Endothelial cell of umbilical vein (primary cell): Measurements from ENCODE around the gene PTGES. TPM values are rescaled to one million over a fixed set of nuclear protein-coding genes. Genes with fewer than 3 reads are reported as not detected.

Source experiments
- BruUV-seq: library from RNA; stranded (reverse); fragments of 400-500 nt; replicated peaks from 2 replicates; lab custom pipeline; 2021; lab: Mats Ljungman, UMichigan
- CTCF ChIA-PET: fragments of 300-600, 350-600 bp; sonication (Branson Sonifier 250); formaldehyde crosslinking; loops from one replicate; lab custom pipeline; 2021; ENCODE audit warnings: antibody characterized with exemption, inconsistent platforms; lab: Charles Lee
- POLR2A ChIA-PET: fragments of 300-600, 350-600 bp; sonication (Branson Sonifier 250); formaldehyde crosslinking; loops from one replicate; lab custom pipeline; 2021; ENCODE audit warnings: antibody characterized with exemption, inconsistent platforms; lab: Charles Lee
- DNase-seq: peaks from one replicate; pipeline ENCODE4 v3.0.0-alpha.2; 2011; ENCODE audit warnings: low read depth, low spot score
- FAIRE-seq: peaks from 2 replicates; lab custom pipeline; 2011; peaks lifted over from hg19 to GRCh38; lab: Jason Lieb, UNC
- H2AFZ ChIP-seq: 2 replicates; pipeline ENCODE4 v1.6.0; 2012; ENCODE audit warnings: low read depth, low read length, control low read depth, inconsistent platforms
- H3K27ac ChIP-seq: 2 replicates; pipeline ENCODE4 v1.5.1; 2011; ENCODE audit warnings: low read depth, mild to moderate bottlenecking, control low read depth, low read length, moderate library complexity; ENCODE audit not compliant: insufficient read depth
- H3K27me3 ChIP-seq, 2 experiments: 2 replicates each; pipeline versions ENCODE4 v1.6.0 to v1.6.1; 2011; ENCODE audit warnings: low read length in 2 of 2, mixed read lengths in 1 of 2; ENCODE audit not compliant: control insufficient read depth in 2 of 2, insufficient read depth in 2 of 2
- H3K36me3 ChIP-seq, 2 experiments: 2 replicates in 1 of 2; 3 replicates in 1 of 2; pipeline ENCODE4 v1.5.1; 2011; ENCODE audit warnings: low read length in 2 of 2, mild to moderate bottlenecking in 1 of 2, moderate library complexity in 1 of 2; ENCODE audit not compliant: control insufficient read depth in 2 of 2, insufficient read depth in 2 of 2; ENCODE audit errors: extremely low read depth in 1 of 2
- H3K4me1 ChIP-seq: 3 replicates; pipeline ENCODE4 v1.5.1; 2011; ENCODE audit warnings: mild to moderate bottlenecking, low read length; ENCODE audit not compliant: control insufficient read depth, insufficient read depth; ENCODE audit errors: extremely low read depth
- H3K4me2 ChIP-seq: 2 replicates; pipeline ENCODE4 v1.6.1; 2011; ENCODE audit warnings: low read length, control low read depth, mixed read lengths; ENCODE audit not compliant: insufficient read depth
- H3K4me3 ChIP-seq, 3 experiments: fragments of 200-600 bp in 1 of 3; sonication (generic), shearing (Covaris generic) in 1 of 3; replicated peaks in 1 of 3; 2 replicates each; pipeline ENCODE4 v1.5.1; 2011 to 2016; ENCODE audit warnings: control low read depth in 3 of 3, low read length in 3 of 3, mild to moderate bottlenecking in 2 of 3, inconsistent platforms in 1 of 3, low read depth in 1 of 3, moderate library complexity in 1 of 3; ENCODE audit not compliant: insufficient read depth in 1 of 3
- H3K79me2 ChIP-seq: 2 replicates; pipeline ENCODE4 v1.6.0; 2012; ENCODE audit warnings: low read length, inconsistent platforms; ENCODE audit not compliant: control insufficient read depth, insufficient read depth
- H3K9ac ChIP-seq: replicated peaks from 2 replicates; pipeline ENCODE3; 2011; ENCODE audit warnings: low read length, control low read depth; ENCODE audit not compliant: insufficient read depth; ENCODE audit errors: extremely low read depth
- H3K9me1 ChIP-seq: replicated peaks from 3 replicates; pipeline ENCODE4 v1.6.0; 2011; ENCODE audit warnings: mild to moderate bottlenecking, low read length; ENCODE audit not compliant: control insufficient read depth, insufficient read depth; ENCODE audit errors: extremely low read depth
- H3K9me3 ChIP-seq: replicated peaks from 2 replicates; pipeline ENCODE4 v1.5.1; 2012; ENCODE audit warnings: low read length, inconsistent platforms; ENCODE audit not compliant: control insufficient read depth, insufficient read depth
- H4K20me1 ChIP-seq: replicated peaks from 2 replicates; pipeline ENCODE3; 2011; ENCODE audit warnings: mild to moderate bottlenecking, low read length; ENCODE audit not compliant: control insufficient read depth, insufficient read depth; ENCODE audit errors: extremely low read depth
- CTCF ChIP-seq, 2 donors: IDR thresholded peaks; 1 replicate in 1 of 2; 2 replicates in 1 of 2; pipeline ENCODE4 v1.5.1; 2011; ENCODE audit warnings: low read length in 2 of 2, mild to moderate bottlenecking in 2 of 2, moderate library complexity in 2 of 2, control low read depth in 1 of 2, inconsistent platforms in 1 of 2, low read depth in 1 of 2; ENCODE audit not compliant: insufficient read depth in 1 of 2; ENCODE audit errors: extremely low read depth in 1 of 2
- EZH2 ChIP-seq: IDR thresholded peaks from 2 replicates; pipeline ENCODE4 v1.6.1; 2012; ENCODE audit warnings: borderline replicate concordance, low read depth, mild to moderate bottlenecking, moderate library complexity, low read length, inconsistent platforms; ENCODE audit not compliant: severe bottlenecking
- FOS ChIP-seq: IDR thresholded peaks from 2 replicates; pipeline ENCODE4 v1.6.1; 2011; ENCODE audit warnings: mild to moderate bottlenecking, low read length, moderate library complexity, borderline replicate concordance; ENCODE audit not compliant: insufficient read depth
- GATA2 ChIP-seq: IDR thresholded peaks from 2 replicates; pipeline ENCODE4 v1.7.0; 2011; ENCODE audit warnings: low read depth, mild to moderate bottlenecking, moderate library complexity, mixed read lengths, low read length; ENCODE audit not compliant: insufficient read length, insufficient read depth
- JUN ChIP-seq: IDR thresholded peaks from 2 replicates; pipeline ENCODE4 v1.6.1; 2011; ENCODE audit warnings: borderline replicate concordance, low read depth; ENCODE audit not compliant: insufficient read length, insufficient read depth
- MYC ChIP-seq: IDR thresholded peaks from one replicate; pipeline ENCODE4 v1.6.1; 2011; ENCODE audit warnings: mild to moderate bottlenecking, low read depth, low read length
- POLR2A ChIP-seq: IDR thresholded peaks from 2 replicates; pipeline ENCODE4 v1.6.1; 2012; ENCODE audit warnings: low read depth, mild to moderate bottlenecking, control low read depth, low read length
- POLR2AphosphoS5 ChIP-seq: IDR thresholded peaks from 2 replicates; pipeline ENCODE4 v1.6.1; 2012; ENCODE audit warnings: low read depth, mild to moderate bottlenecking, control low read depth, low read length, moderate library complexity; ENCODE audit not compliant: insufficient read depth
- dilution Hi-C: fragments of 300-500 bp; cut with MboI; formaldehyde crosslinking; loops from one replicate; pipeline ENCODE4 v1.15.0; 2019; ENCODE audit warnings: low sequenced_read_pairs; ENCODE audit not compliant: extremely low pct_ligation_motif_present
- intact Hi-C: fragments of 100-400 bp; cut with micrococcal nuclease; formaldehyde crosslinking; loops from one replicate; pipeline ENCODE4 v1.10.0; 2022
- polyA plus RNA-seq, 4 experiments: library from polyadenylated mRNA; depleted of rRNA in 3 of 4; stranded (reverse) in 3 of 4; unstranded in 1 of 4; fragments of >200 nt; gene quantifications; 2 replicates each; pipeline versions ENCODE4 v1.2.1 to v1.2.3, GENCODE V29; 2011 to 2012; ENCODE audit warnings: missing spikeins in 1 of 4
- total RNA-seq: library from RNA; stranded (reverse); gene quantifications from 2 replicates; pipeline ENCODE4 v1.2.3, GENCODE V29; 2021
- TF ChIP-seq, protein P1 (sequence below): IDR thresholded peaks from 2 replicates; pipeline ENCODE4 v1.6.1; 2011; ENCODE audit not compliant: insufficient read depth, insufficient read length

PTGES gene
- total and polyA plus RNA-seq, 2 donors (not counting 3 experiments of a cell fraction or from before 2014, with no cell fraction given) = not detected

DNA sequence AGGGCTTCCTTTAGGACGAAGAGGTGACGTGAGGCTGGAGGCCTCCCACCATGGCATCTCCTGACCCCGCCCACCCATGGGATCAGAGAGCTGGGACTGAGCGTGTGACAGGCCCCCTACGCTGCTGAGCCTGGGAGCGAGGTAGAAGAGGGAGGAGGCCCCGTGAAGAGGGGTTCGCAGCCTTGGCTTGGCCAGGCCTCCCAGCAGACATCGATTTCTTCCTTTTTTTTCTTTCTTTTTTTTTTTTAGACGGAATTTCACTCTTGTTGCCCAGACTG is 39.5 kb downstream of the PTGES start:
- Histone ChIP-seq H3K4me2 (no peak overlapping the region), H3K9me3 (no peaks in the 10 kb centered on the region), H3K9ac (no peak overlapping the region), H3K79me2 (no peaks in the 10 kb centered on the region), H3K4me1 (no peaks in the 10 kb centered on the region), H3K36me3 (no peaks in the 10 kb centered on the region), H3K27ac (no peak overlapping the region), H3K27me3 (no peaks in the 10 kb centered on the region), H3K4me3 (no peak overlapping the region), H2AFZ (no peak overlapping the region), H3K9me1 (no peaks in the 10 kb centered on the region), H4K20me1 (no peaks in the 10 kb centered on the region)
- DNase-seq (no peak), FAIRE-seq (no peak)
- BruUV-seq = no TSS peak
- intact Hi-C loops = no loop called here
- dilution Hi-C loops = no loop called here
- ChIA-PET CTCF (interaction anchor here (1.9 kb wide), 1 partner anchor 13 kb away, joined by 10 read pairs; no protein-coding TSS in a partner anchor), POLR2A (no interaction called here)
- TF ChIP-seq, protein P1, sequence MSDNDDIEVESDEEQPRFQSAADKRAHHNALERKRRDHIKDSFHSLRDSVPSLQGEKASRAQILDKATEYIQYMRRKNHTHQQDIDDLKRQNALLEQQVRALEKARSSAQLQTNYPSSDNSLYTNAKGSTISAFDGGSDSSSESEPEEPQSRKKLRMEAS = no peak
- TF ChIP-seq GATA2 (no peak), POLR2A (no peak), JUN (no peak), FOS (no peak), EZH2 (no peak), POLR2AphosphoS5 (no peak), CTCF (IDR thresholded peaks at IDR 0.05; ENCODE audit: extremely low read depth in 1 of 2, insufficient read depth in 1 of 2, low read depth in 1 of 2, low read length in 2 of 2) (no peak), MYC (no peak)
